Colonic mucosa (tissue), 4 donors: ENCODE results near the gene TMEM129. TPM values are rescaled to one million over a fixed set of nuclear protein-coding genes. Genes with fewer than 3 reads are reported as not detected.

ENCODE experiments used
- DNase-seq: peaks from one replicate; pipeline ENCODE4 v3.0.0-alpha.2; 2020
- H3K27ac ChIP-seq: fragments of 200-600 bp; one replicate; pipeline ENCODE4 v1.8.0; 2021
- H3K27me3 ChIP-seq: fragments of 200-600 bp; one replicate; pipeline ENCODE4 v1.8.0; 2021
- H3K36me3 ChIP-seq: fragments of 200-600 bp; one replicate; pipeline ENCODE4 v1.8.0; 2021
- H3K4me1 ChIP-seq: fragments of 200-600 bp; one replicate; pipeline ENCODE4 v1.8.0; 2021; ENCODE audit warnings: mild to moderate bottlenecking
- H3K4me3 ChIP-seq: fragments of 200-600 bp; one replicate; pipeline ENCODE4 v1.8.0; 2021
- H3K9ac ChIP-seq, 2 donors: one replicate each; pipeline ENCODE4 v1.7.0; 2013; ENCODE audit warnings: control low read depth in 2 of 2, low read depth in 2 of 2, low read length in 2 of 2
- H3K9me3 ChIP-seq: fragments of 200-600 bp; one replicate; pipeline ENCODE4 v1.8.0; 2021
- CTCF ChIP-seq: fragments of 200-600 bp; IDR thresholded peaks from one replicate; pipeline ENCODE4 v1.8.0; 2022; ENCODE audit warnings: antibody characterized with exemption, mild to moderate bottlenecking
- intact Hi-C: fragments of 100-400 bp; cut with DNase I; formaldehyde crosslinking; loops from one replicate; pipeline ENCODE4 v1.14.1; 2022
- total RNA-seq, 2 donors: library from RNA; stranded (reverse); fragmentation: NEBNext Ultra II Directional in 1 of 2; extraction: Animal tissue kit (Norgen Biotek cat#: 25700) in 1 of 2; gene quantifications; one replicate each; pipeline ENCODE4 v1.2.1, GENCODE V29; 2021
- donor health status: healthy.
- donor health status: DM: no; HTN: no; CAD: no.
- donor health status: DM: no; HTN: no; CAD: no.

The TMEM129 gene
- total RNA-seq, 2 donors from 2014 or later: 37.9 to 53.2 TPM

- DNase-seq: no peak
- no peaks in the 10 kb centered on the region for H3K9me3 ChIP-seq
- TF ChIP-seq CTCF: no peak
- no peak overlapping the region for H3K4me3 ChIP-seq
- no peak overlapping the region for H3K9ac ChIP-seq
- H3K27me3 ChIP-seq: peaks cover 24% of the 10 kb centered on the region
- peaks cover 4% of the 10 kb centered on the region for H3K4me1 ChIP-seq
- no peak overlapping the region for H3K27ac ChIP-seq
- intact Hi-C loops: loop anchor here (10.0 kb wide), 1 partner anchor 435 kb away; no protein-coding TSS in a partner anchor
- no peaks in the 10 kb centered on the region for H3K36me3 ChIP-seq
Measured at GRCh38 chr4:1759818-1760223, 38.7 kb upstream of the TMEM129 start.

GRCh38 chr4:1759170-1759817 lies 38.2 kb upstream of the TMEM129 start:
- Histone ChIP-seq H3K27me3 (peaks cover 20% of the 10 kb centered on the region), H3K9me3 (no peaks in the 10 kb centered on the region), H3K4me3 (no peak overlapping the region), H3K9ac (no peak overlapping the region), H3K27ac (no peak overlapping the region), H3K4me1 (peaks cover 4% of the 10 kb centered on the region), H3K36me3 (no peaks in the 10 kb centered on the region)
- intact Hi-C loops: loop anchor here (10.0 kb wide), 1 partner anchor 436 kb away; no protein-coding TSS in a partner anchor
- DNase-seq: no peak
- TF ChIP-seq CTCF: no peak

- DNase-seq: no peak
- Histone ChIP-seq H3K9me3 (no peaks in the 10 kb centered on the region), H3K27ac (no peak overlapping the region), H3K27me3 (peaks cover 12% of the 10 kb centered on the region), H3K4me1 (peaks cover under 1% of the 10 kb centered on the region), H3K4me3 (no peak overlapping the region), H3K9ac (no peak overlapping the region), H3K36me3 (no peaks in the 10 kb centered on the region)
- TF ChIP-seq CTCF: no peak
- intact Hi-C loops: loop anchor here (10.0 kb wide), 1 partner anchor 436 kb away; no protein-coding TSS in a partner anchor
Measured at GRCh38 chr4:1758306-1759121, 37.4 kb upstream of the TMEM129 start.

GRCh38 chr4:1757836-1758235 lies 36.7 kb upstream of the TMEM129 start:
- Histone ChIP-seq H3K4me3 (no peak overlapping the region), H3K9ac (no peak overlapping the region), H3K4me1 (peaks cover under 1% of the 10 kb centered on the region), H3K36me3 (no peaks in the 10 kb centered on the region), H3K27ac (no peak overlapping the region), H3K9me3 (no peaks in the 10 kb centered on the region), H3K27me3 (peaks cover 8% of the 10 kb centered on the region)
- no peak for DNase-seq
- intact Hi-C loops: loop anchor here (10.0 kb wide), 1 partner anchor 437 kb away; no protein-coding TSS in a partner anchor
- TF ChIP-seq CTCF: no peak

- Histone ChIP-seq H3K27me3 (peaks cover under 1% of the 10 kb centered on the region), H3K9me3 (no peaks in the 10 kb centered on the region), H3K9ac (no peak overlapping the region), H3K27ac (no peak overlapping the region), H3K36me3 (no peaks in the 10 kb centered on the region), H3K4me1 (peaks cover 7% of the 10 kb centered on the region), H3K4me3 (no peak overlapping the region)
- intact Hi-C loops: loop anchor here (10.0 kb wide), 1 partner anchor 438 kb away; no protein-coding TSS in a partner anchor
- DNase-seq: no peak
- no peak for TF ChIP-seq CTCF
Measured at GRCh38 chr4:1756893-1757779, 36.0 kb upstream of the TMEM129 start.
